DND-41 (cell line): ENCODE measurements around the gene LHX3.

Experiments
- ATAC-seq: fragments of 200-7000 bp; cut with Tn5 transposase; 3 replicates; pipeline ENCODE4 v1.9.1; 2021; ENCODE audit warnings: low read depth; ENCODE audit not compliant: insufficient read depth
- DNase-seq: peaks from one replicate; pipeline ENCODE4 v3.0.0-alpha.2; 2020
- H2AFZ ChIP-seq: 2 replicates; pipeline ENCODE4 v1.6.0; 2012; ENCODE audit warnings: low read depth, low read length
- H3K27ac ChIP-seq: 2 replicates; pipeline ENCODE4 v1.5.1; 2012; ENCODE audit warnings: low read length, inconsistent platforms
- H3K27me3 ChIP-seq: fragments of 200-600 bp; sonication (generic); 2 replicates; pipeline ENCODE4 v1.6.0; 2012; ENCODE audit warnings: low read length, mild to moderate bottlenecking, inconsistent platforms; ENCODE audit not compliant: insufficient read depth, poor library complexity
- H3K36me3 ChIP-seq: 2 replicates; pipeline ENCODE4 v1.5.1; 2012; ENCODE audit warnings: low read length, inconsistent platforms; ENCODE audit not compliant: insufficient read depth
- H3K4me1 ChIP-seq: 2 replicates; pipeline ENCODE4 v1.5.1; 2012; ENCODE audit warnings: mild to moderate bottlenecking, low read length; ENCODE audit not compliant: insufficient read depth
- H3K4me2 ChIP-seq: 2 replicates; pipeline ENCODE4 v1.6.0; 2012; ENCODE audit warnings: mild to moderate bottlenecking, moderate library complexity, low read length, inconsistent platforms; ENCODE audit not compliant: insufficient read depth
- H3K4me3 ChIP-seq, 2 experiments: fragments of 200-600 bp in 1 of 2; shearing (Covaris generic) in 1 of 2; 2 replicates each; pipeline ENCODE4 v1.5.1; 2012 to 2016; ENCODE audit warnings: inconsistent platforms in 2 of 2, low read length in 2 of 2, mild to moderate bottlenecking in 2 of 2, low read depth in 1 of 2, moderate library complexity in 1 of 2
- H3K79me2 ChIP-seq: 2 replicates; pipeline ENCODE4 v1.6.0; 2012; ENCODE audit warnings: low read length, inconsistent platforms; ENCODE audit not compliant: insufficient read depth
- H3K9ac ChIP-seq: 2 replicates; pipeline ENCODE4 v1.6.0; 2012; ENCODE audit warnings: low read depth, mild to moderate bottlenecking, inconsistent platforms, low read length, moderate library complexity
- H3K9me3 ChIP-seq: 2 replicates; pipeline ENCODE4 v1.5.1; 2012; ENCODE audit warnings: low read length, moderate library complexity, mild to moderate bottlenecking, inconsistent platforms; ENCODE audit not compliant: insufficient read depth, severe bottlenecking
- H4K20me1 ChIP-seq: 2 replicates; pipeline ENCODE4 v1.6.0; 2012; ENCODE audit warnings: low read length; ENCODE audit not compliant: insufficient read depth
- CTCF ChIP-seq: IDR thresholded peaks from 2 replicates; pipeline ENCODE4 v1.5.1; 2012; ENCODE audit warnings: borderline replicate concordance, low read length, moderate library complexity, mild to moderate bottlenecking; ENCODE audit not compliant: poor library complexity, severe bottlenecking; ENCODE audit errors: extremely low read depth
- EZH2 ChIP-seq: IDR thresholded peaks from 3 replicates; pipeline ENCODE4 v1.6.1; 2012; ENCODE audit warnings: borderline replicate concordance, low read depth, mild to moderate bottlenecking, moderate library complexity, low read length, inconsistent platforms; ENCODE audit not compliant: severe bottlenecking

Gene LHX3

GRCh38 chr9:136233868-136234267 is 28.9 kb upstream of the LHX3 start:
- peaks cover 74% of the 10 kb centered on the region for H4K20me1 ChIP-seq
- H3K27ac ChIP-seq = no peak overlapping the region
- peaks cover 50% of the 10 kb centered on the region for H3K36me3 ChIP-seq
- peaks cover 43% of the 10 kb centered on the region for H3K79me2 ChIP-seq
- H3K4me2 ChIP-seq = no peak overlapping the region
- no peak overlapping the region for H2AFZ ChIP-seq
- H3K4me3 ChIP-seq = no peak overlapping the region
- no peak overlapping the region for H3K9ac ChIP-seq
- DNase-seq (no peak), ATAC-seq (no peak)
- no peaks in the 10 kb centered on the region for H3K27me3 ChIP-seq
- TF ChIP-seq CTCF = no peak
- no peak for TF ChIP-seq EZH2
- H3K4me1 ChIP-seq = no peaks in the 10 kb centered on the region
- no peaks in the 10 kb centered on the region for H3K9me3 ChIP-seq

GRCh38 chr9:136233411-136233810 is 28.5 kb upstream of the LHX3 start:
- H3K4me2 ChIP-seq = no peak overlapping the region
- peaks cover 50% of the 10 kb centered on the region for H3K36me3 ChIP-seq
- H3K9me3 ChIP-seq = no peaks in the 10 kb centered on the region
- H3K27me3 ChIP-seq = no peaks in the 10 kb centered on the region
- no peak overlapping the region for H2AFZ ChIP-seq
- no peak for ATAC-seq
- H3K79me2 ChIP-seq = peaks cover 40% of the 10 kb centered on the region
- H3K4me1 ChIP-seq = no peaks in the 10 kb centered on the region
- TF ChIP-seq EZH2 = no peak
- TF ChIP-seq CTCF = no peak
- H3K27ac ChIP-seq = no peak overlapping the region
- no peak overlapping the region for H3K9ac ChIP-seq
- peaks cover 74% of the 10 kb centered on the region for H4K20me1 ChIP-seq
- DNase-seq = no peak
- H3K4me3 ChIP-seq = no peak overlapping the region

- H3K27me3 ChIP-seq = no peaks in the 10 kb centered on the region
- DNase-seq (no peak), ATAC-seq (no peak)
- H3K4me1 ChIP-seq = no peaks in the 10 kb centered on the region
- H2AFZ ChIP-seq = no peak overlapping the region
- H4K20me1 ChIP-seq = peaks cover 69% of the 10 kb centered on the region
- TF ChIP-seq CTCF = no peak
- TF ChIP-seq EZH2 = no peak
- H3K9me3 ChIP-seq = no peaks in the 10 kb centered on the region
- H3K4me3 ChIP-seq = no peak overlapping the region
- no peak overlapping the region for H3K9ac ChIP-seq
- H3K4me2 ChIP-seq = no peak overlapping the region
- H3K36me3 ChIP-seq = peaks cover 49% of the 10 kb centered on the region
- no peak overlapping the region for H3K27ac ChIP-seq
- H3K79me2 ChIP-seq = peaks cover 35% of the 10 kb centered on the region; the same call in 1 of the 2 replicates
Observed at GRCh38 chr9:136232969-136233368, 28.0 kb upstream of the LHX3 start.
